NCI-H460 (cell line): ENCODE results near the gene PDPN. TPM values are rescaled to one million over a fixed set of nuclear protein-coding genes. Genes with fewer than 3 reads are reported as not detected.
"Not testable (repeated sequence)": the region's sequence is repeated elsewhere in the genome, so short reads cannot be mapped to it uniquely, and the experiment has no call there.

Experiments used
- DNase-seq: peaks from one replicate; pipeline ENCODE4 v3.0.0-alpha.2; 2016; ENCODE audit warnings: low read depth; ENCODE audit errors: extremely low read depth
- polyA plus RNA-seq: library from polyadenylated mRNA; depleted of rRNA; stranded (reverse); fragments of >200 nt; gene quantifications from 2 replicates; pipeline ENCODE4 v1.2.3, GENCODE V29; 2014; cell fraction: nucleus; rRNA removed
- total RNA-seq: library from RNA; depleted of rRNA; stranded (reverse); fragments of >200 nt; shearing (Covaris generic); gene quantifications from 2 replicates; pipeline ENCODE4 v1.2.3, GENCODE V29; 2014; rRNA removed

PDPN gene
- not detected in 2 replicates for total RNA-seq
- polyA plus RNA-seq = not detected in 2 replicates

- no peak for DNase-seq
These were observed at the start of gene PDPN for GRCh38 chr1:13583595-13583965. Gene PDPN, plus strand, starts transcription at chr1:13583832. Its CDS starts 202 bp downstream, at chr1:13584034.

- no peak for DNase-seq
These were observed 48.4 kb upstream of the PDPN start for GRCh38 chr1:13535227-13535626.

GRCh38 chr1:13536571-13536970 is 47.1 kb upstream of the PDPN start:
- no peak for DNase-seq

GRCh38 chr1:13538832-13539231 is 44.8 kb upstream of the PDPN start:
- DNase-seq = no peak

- no peak for DNase-seq
These were observed 43.9 kb upstream of the PDPN start for GRCh38 chr1:13539683-13540082.

- DNase-seq = no peak
These were observed 42.8 kb upstream of the PDPN start for GRCh38 chr1:13540866-13541265.

GRCh38 chr1:13541435-13542215 is 42.0 kb upstream of the PDPN start:
- no peak for DNase-seq

- DNase-seq = no peak
These were observed 40.0 kb upstream of the PDPN start for GRCh38 chr1:13543451-13544220.

- DNase-seq = no peak
These were observed 39.4 kb upstream of the PDPN start for GRCh38 chr1:13544221-13544556.

GRCh38 chr1:13546791-13547190 is 36.8 kb upstream of the PDPN start:
- no peak for DNase-seq

- no peak for DNase-seq
These were observed 35.4 kb upstream of the PDPN start for GRCh38 chr1:13548281-13548680.

- no peak for DNase-seq
These were observed 34.6 kb upstream of the PDPN start for GRCh38 chr1:13549021-13549420.

GRCh38 chr1:13549521-13549920 is 34.1 kb upstream of the PDPN start:
- no peak for DNase-seq

GRCh38 chr1:13550663-13551062 is 33.0 kb upstream of the PDPN start:
- no peak for DNase-seq

GRCh38 chr1:13554798-13555197 is 28.8 kb upstream of the PDPN start:
- no peak for DNase-seq

- DNase-seq = no peak
These were observed 27.3 kb upstream of the PDPN start for GRCh38 chr1:13556224-13556764.

- no peak for DNase-seq
These were observed 23.1 kb upstream of the PDPN start for GRCh38 chr1:13560541-13560940.

- DNase-seq = not testable (repeated sequence)
These were observed 20.7 kb upstream of the PDPN start for GRCh38 chr1:13562981-13563380.

GRCh38 chr1:13564073-13564472 is 19.6 kb upstream of the PDPN start:
- DNase-seq = no peak

- DNase-seq = not testable (repeated sequence)
These were observed 13.2 kb upstream of the PDPN start for GRCh38 chr1:13570435-13570834.

- DNase-seq = no peak
These were observed 12.7 kb upstream of the PDPN start for GRCh38 chr1:13570924-13571323.

- no peak for DNase-seq
These were observed 10.0 kb upstream of the PDPN start for GRCh38 chr1:13573586-13573985.
